OCI-LY1 (cell line): ENCODE measurements around the gene DONSON.
A peak's percentile ranks its signal among the peaks of the same experiment; 100 is the strongest.

Source experiments
- H2AFZ ChIP-seq: fragments of 200-600 bp; sonication (generic), shearing (Covaris generic); 2 replicates; pipeline ENCODE4 v1.6.0; 2014; ENCODE audit warnings: antibody characterized with exemption, mild to moderate bottlenecking, low read length
- H3F3A ChIP-seq: fragments of 200-600 bp; sonication (generic), shearing (Covaris generic); 2 replicates; pipeline ENCODE4 v1.6.0; 2014; ENCODE audit warnings: mild to moderate bottlenecking, antibody characterized with exemption, low read length, moderate library complexity; ENCODE audit not compliant: insufficient read depth
- H3K27ac ChIP-seq: fragments of 200-600 bp; sonication (generic); 2 replicates; pipeline ENCODE4 v1.5.1; 2014; ENCODE audit warnings: low read length, mixed run types, mild to moderate bottlenecking, low read depth; ENCODE audit not compliant: poor library complexity, severe bottlenecking
- H3K27me3 ChIP-seq: fragments of 200-600 bp; sonication (generic); 2 replicates; pipeline ENCODE4 v1.6.0; 2014; ENCODE audit warnings: antibody characterized with exemption, mild to moderate bottlenecking, low read length, moderate library complexity; ENCODE audit not compliant: insufficient read depth
- H3K36me3 ChIP-seq: fragments of 200-600 bp; sonication (generic); 2 replicates; pipeline ENCODE4 v1.6.1; 2014; ENCODE audit warnings: mild to moderate bottlenecking, antibody characterized with exemption, low read length, moderate library complexity, mixed read lengths; ENCODE audit not compliant: insufficient read depth
- H3K4me1 ChIP-seq: fragments of 200-600 bp; sonication (generic); 2 replicates; pipeline ENCODE4 v1.5.1; 2014; ENCODE audit warnings: mild to moderate bottlenecking, low read length, moderate library complexity; ENCODE audit not compliant: insufficient read depth, severe bottlenecking
- H3K4me2 ChIP-seq: fragments of 200-600 bp; sonication (generic), shearing (Covaris generic); 2 replicates; pipeline ENCODE4 v1.6.1; 2014; ENCODE audit warnings: low read length
- H3K4me3 ChIP-seq: fragments of 200-600 bp; sonication (generic); 2 replicates; pipeline ENCODE4 v1.5.1; 2014; ENCODE audit warnings: low read length, low read depth, mild to moderate bottlenecking, mixed read lengths; ENCODE audit not compliant: poor library complexity, severe bottlenecking
- H3K79me2 ChIP-seq: fragments of 200-600 bp; shearing (Covaris generic); 2 replicates; pipeline ENCODE4 v1.6.1; 2016; ENCODE audit warnings: mixed run types, low read length, mixed read lengths; ENCODE audit not compliant: insufficient read depth
- H3K9ac ChIP-seq: fragments of 200-600 bp; sonication (generic), shearing (Covaris generic); 2 replicates; pipeline ENCODE4 v1.6.1; 2014; ENCODE audit warnings: mild to moderate bottlenecking, low read length, mixed read lengths
- H3K9me2 ChIP-seq: fragments of 200-600 bp; sonication (generic), shearing (Covaris generic); 2 replicates; pipeline ENCODE4 v1.6.1; 2014; ENCODE audit warnings: low read depth, mild to moderate bottlenecking, low read length, mixed read lengths
- H3K9me3 ChIP-seq: fragments of 200-600 bp; shearing (Covaris generic); 2 replicates; pipeline ENCODE4 v1.6.1; 2014; ENCODE audit warnings: low read length, mixed read lengths
- H4K20me1 ChIP-seq: fragments of 200-600 bp; sonication (generic), shearing (Covaris generic); 2 replicates; pipeline ENCODE4 v1.6.0; 2016; ENCODE audit warnings: mild to moderate bottlenecking, low read length; ENCODE audit not compliant: insufficient read depth
- EZH2 ChIP-seq: fragments of 200-600 bp; sonication (generic), shearing (Covaris generic); IDR thresholded peaks from 2 replicates; pipeline ENCODE4 v1.8.0; 2017; ENCODE audit warnings: borderline replicate concordance, mixed run types, mild to moderate bottlenecking, antibody characterized with exemption, low read length, moderate library complexity, mixed read lengths
- TF ChIP-seq, protein P1 (sequence below): fragments of 200-600 bp; sonication (generic), shearing (Covaris generic); IDR thresholded peaks from 2 replicates; pipeline ENCODE4 v1.5.1; 2017; ENCODE audit warnings: mild to moderate bottlenecking, antibody characterized with exemption, low read length, moderate library complexity, mixed read lengths

Gene DONSON

DNA sequence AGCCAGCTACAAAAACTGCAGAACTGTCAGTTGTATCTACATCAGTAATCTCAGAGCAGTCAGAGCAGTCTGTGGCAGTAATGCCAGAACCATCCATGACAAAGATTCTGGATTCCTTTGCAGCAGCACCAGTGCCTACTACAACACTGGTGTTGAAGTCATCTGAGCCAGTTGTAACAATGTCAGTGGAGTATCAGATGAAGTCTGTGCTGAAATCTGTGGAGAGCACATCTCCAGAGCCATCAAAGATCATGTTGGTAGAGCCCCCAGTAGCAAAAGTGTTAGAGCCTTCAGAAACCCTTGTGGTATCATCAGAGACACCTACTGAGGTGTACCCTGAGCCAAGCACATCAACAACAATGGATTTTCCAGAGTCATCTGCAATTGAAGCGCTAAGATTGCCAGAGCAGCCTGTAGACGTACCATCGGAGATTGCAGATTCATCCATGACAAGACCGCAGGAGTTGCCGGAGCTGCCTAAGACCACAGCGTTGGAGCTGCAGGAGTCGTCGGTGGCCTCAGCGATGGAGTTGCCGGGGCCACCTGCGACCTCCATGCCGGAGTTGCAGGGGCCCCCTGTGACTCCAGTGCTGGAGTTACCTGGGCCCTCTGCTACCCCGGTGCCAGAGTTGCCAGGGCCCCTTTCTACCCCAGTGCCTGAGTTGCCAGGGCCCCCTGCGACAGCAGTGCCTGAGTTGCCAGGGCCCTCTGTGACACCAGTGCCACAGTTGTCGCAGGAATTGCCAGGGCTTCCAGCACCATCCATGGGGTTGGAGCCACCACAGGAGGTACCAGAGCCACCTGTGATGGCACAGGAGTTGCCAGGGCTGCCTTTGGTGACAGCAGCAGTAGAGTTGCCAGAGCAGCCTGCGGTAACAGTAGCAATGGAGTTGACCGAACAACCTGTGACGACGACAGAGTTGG is 38.4 kb downstream of the DONSON start:
- Histone ChIP-seq H3K4me1 (peaks cover 10% of the 10 kb centered on the region), H3K9me3 (no peaks in the 10 kb centered on the region), H3K4me3 (no peak overlapping the region), H3K4me2 (no peak overlapping the region), H4K20me1 (no peaks in the 10 kb centered on the region; the same call in 1 of the 2 replicates), H3K36me3 (peaks cover 91% of the 10 kb centered on the region), H3K9me2 (no peaks in the 10 kb centered on the region), H2AFZ (no peak overlapping the region), H3F3A (no peaks in the 10 kb centered on the region), H3K9ac (no peak overlapping the region), H3K27ac (no peak overlapping the region), H3K27me3 (no peaks in the 10 kb centered on the region), H3K79me2 (peaks cover 89% of the 10 kb centered on the region)
- TF ChIP-seq EZH2 = no peak
- TF ChIP-seq, protein P1, sequence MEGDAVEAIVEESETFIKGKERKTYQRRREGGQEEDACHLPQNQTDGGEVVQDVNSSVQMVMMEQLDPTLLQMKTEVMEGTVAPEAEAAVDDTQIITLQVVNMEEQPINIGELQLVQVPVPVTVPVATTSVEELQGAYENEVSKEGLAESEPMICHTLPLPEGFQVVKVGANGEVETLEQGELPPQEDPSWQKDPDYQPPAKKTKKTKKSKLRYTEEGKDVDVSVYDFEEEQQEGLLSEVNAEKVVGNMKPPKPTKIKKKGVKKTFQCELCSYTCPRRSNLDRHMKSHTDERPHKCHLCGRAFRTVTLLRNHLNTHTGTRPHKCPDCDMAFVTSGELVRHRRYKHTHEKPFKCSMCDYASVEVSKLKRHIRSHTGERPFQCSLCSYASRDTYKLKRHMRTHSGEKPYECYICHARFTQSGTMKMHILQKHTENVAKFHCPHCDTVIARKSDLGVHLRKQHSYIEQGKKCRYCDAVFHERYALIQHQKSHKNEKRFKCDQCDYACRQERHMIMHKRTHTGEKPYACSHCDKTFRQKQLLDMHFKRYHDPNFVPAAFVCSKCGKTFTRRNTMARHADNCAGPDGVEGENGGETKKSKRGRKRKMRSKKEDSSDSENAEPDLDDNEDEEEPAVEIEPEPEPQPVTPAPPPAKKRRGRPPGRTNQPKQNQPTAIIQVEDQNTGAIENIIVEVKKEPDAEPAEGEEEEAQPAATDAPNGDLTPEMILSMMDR = no peak

- Histone ChIP-seq H3K9ac (no peak overlapping the region), H3K36me3 (peaks cover 52% of the 10 kb centered on the region)
Measured at GRCh38 chr21:33546086-33546485, 42.4 kb downstream of the DONSON start.

GRCh38 chr21:33544451-33545195 is 43.9 kb downstream of the DONSON start:
- H3K9me2 ChIP-seq = no peaks in the 10 kb centered on the region
- peak overlapping the region; percentile 84 for H3K4me3 ChIP-seq
- peaks cover 45% of the 10 kb centered on the region for H3K36me3 ChIP-seq
- no peaks in the 10 kb centered on the region for H3K9me3 ChIP-seq
- peaks cover 88% of the 10 kb centered on the region for H3K79me2 ChIP-seq
- TF ChIP-seq, protein P1 = no peak
- TF ChIP-seq EZH2 = no peak
- peak overlapping the region; percentile 98 for H3K4me2 ChIP-seq
- no peak overlapping the region for H2AFZ ChIP-seq
- no peaks in the 10 kb centered on the region for H3K27me3 ChIP-seq
- no peaks in the 10 kb centered on the region for H3F3A ChIP-seq
- H3K9ac ChIP-seq = peak overlapping the region; percentile 76
- peaks cover 39% of the 10 kb centered on the region for H3K4me1 ChIP-seq
- no peak overlapping the region for H3K27ac ChIP-seq
- H4K20me1 ChIP-seq = no peaks in the 10 kb centered on the region; the same call in 1 of the 2 replicates

More at GRCh38 chr21:33546086-33546485, 42.4 kb downstream of the DONSON start:
- no peaks in the 10 kb centered on the region for H3K27me3 ChIP-seq
- H3K9me3 ChIP-seq = no peaks in the 10 kb centered on the region
- H3K4me3 ChIP-seq = no peak overlapping the region
- no peaks in the 10 kb centered on the region for H3F3A ChIP-seq
- H2AFZ ChIP-seq = no peak overlapping the region
- no peaks in the 10 kb centered on the region; the same call in 1 of the 2 replicates for H4K20me1 ChIP-seq
- H3K9me2 ChIP-seq = no peaks in the 10 kb centered on the region
- H3K79me2 ChIP-seq = peaks cover 83% of the 10 kb centered on the region
- no peak overlapping the region for H3K27ac ChIP-seq
- H3K4me1 ChIP-seq = peaks cover 26% of the 10 kb centered on the region
- TF ChIP-seq, protein P1 = no peak
- TF ChIP-seq EZH2 = no peak
- peak overlapping the region; percentile 98 for H3K4me2 ChIP-seq
